ENCODE data around the gene GALNT10. TPM values are rescaled to one million over a fixed set of nuclear protein-coding genes. Genes with fewer than 3 reads are reported as not detected.
A peak's percentile ranks its signal among the peaks of the same experiment; 100 is the strongest.

GALNT10 gene
- total RNA-seq, 2 donors from 2014 or later, result 32.2 to 44.1 TPM

GRCh38 chr5:154276973-154277331 is 86.4 kb downstream of the GALNT10 start:
- Mint-ChIP-seq H3K4me1 (ENCODE audit: low read depth in 2 of 2) (peaks cover 50 to 52% of the 10 kb centered on the region in 2 donors), H3K4me3 (no peak overlapping the region), H3K27ac (peak overlapping the region in 1 of 2 donors; percentile 7), H3K36me3 (no peaks in the 10 kb centered on the region), H3K27me3 (no peaks in the 10 kb centered on the region), H3K9me3 (no peaks in the 10 kb centered on the region)
- ATAC-seq (no peak), DNase-seq (ENCODE audit: low spot score) (no peak)

GRCh38 chr5:154277499-154277898 is 87.0 kb downstream of the GALNT10 start:
- H3K36me3 Mint-ChIP-seq, result no peaks in the 10 kb centered on the region
- DNase-seq (ENCODE audit: low spot score), result no peak
- no peak for ATAC-seq
- H3K27me3 Mint-ChIP-seq, result no peaks in the 10 kb centered on the region
- no peak overlapping the region for H3K4me3 Mint-ChIP-seq
- peak overlapping the region in 1 of 2 donors; percentile 4 for H3K27ac Mint-ChIP-seq
- peaks cover 45 to 47% of the 10 kb centered on the region in 2 donors for H3K4me1 Mint-ChIP-seq (ENCODE audit: low read depth in 2 of 2)
- no peaks in the 10 kb centered on the region for H3K9me3 Mint-ChIP-seq

GRCh38 chr5:154278186-154278585 is 87.7 kb downstream of the GALNT10 start:
- Mint-ChIP-seq H3K27ac (peak overlapping the region in 1 of 2 donors; percentile 4), H3K4me3 (no peak overlapping the region), H3K9me3 (no peaks in the 10 kb centered on the region), H3K36me3 (no peaks in the 10 kb centered on the region), H3K4me1 (ENCODE audit: low read depth in 2 of 2) (peaks cover 38 to 44% of the 10 kb centered on the region in 2 donors), H3K27me3 (no peaks in the 10 kb centered on the region)
- DNase-seq (ENCODE audit: low spot score) (no peak), ATAC-seq (no peak)

- no peak overlapping the region for H3K4me3 Mint-ChIP-seq
Observed at GRCh38 chr5:154278908-154279307, 88.4 kb downstream of the GALNT10 start.

GRCh38 chr5:154284433-154284832 is 93.9 kb downstream of the GALNT10 start:
- H3K4me3 Mint-ChIP-seq, result no peak overlapping the region
- H3K27me3 Mint-ChIP-seq, result no peaks in the 10 kb centered on the region
- H3K9me3 Mint-ChIP-seq, result no peaks in the 10 kb centered on the region
- DNase-seq (ENCODE audit: low spot score) (no peak), ATAC-seq (no peak)
- no peak overlapping the region for H3K27ac Mint-ChIP-seq
- H3K4me1 Mint-ChIP-seq (ENCODE audit: low read depth in 2 of 2), result peaks cover 30 to 31% of the 10 kb centered on the region in 2 donors
- H3K36me3 Mint-ChIP-seq, result no peaks in the 10 kb centered on the region

More at GRCh38 chr5:154278908-154279307, 88.4 kb downstream of the GALNT10 start:
- Mint-ChIP-seq H3K4me1 (ENCODE audit: low read depth in 2 of 2) (peaks cover 32 to 38% of the 10 kb centered on the region in 2 donors), H3K27me3 (no peaks in the 10 kb centered on the region), H3K9me3 (no peaks in the 10 kb centered on the region), H3K27ac (no peak overlapping the region), H3K36me3 (no peaks in the 10 kb centered on the region)
- ATAC-seq (no peak), DNase-seq (ENCODE audit: low spot score) (no peak)

GRCh38 chr5:154285661-154286408 is 95.3 kb downstream of the GALNT10 start:
- no peaks in the 10 kb centered on the region for H3K9me3 Mint-ChIP-seq
- no peak overlapping the region for H3K27ac Mint-ChIP-seq
- H3K36me3 Mint-ChIP-seq, result no peaks in the 10 kb centered on the region
- no peak overlapping the region for H3K4me3 Mint-ChIP-seq
- H3K4me1 Mint-ChIP-seq (ENCODE audit: low read depth in 2 of 2), result peaks cover 30 to 31% of the 10 kb centered on the region in 2 donors
- DNase-seq (ENCODE audit: low spot score), result no peak
- ATAC-seq, result no peak
- no peaks in the 10 kb centered on the region for H3K27me3 Mint-ChIP-seq

- DNase-seq (ENCODE audit: low spot score), result no peak
- no peak for ATAC-seq
- no peaks in the 10 kb centered on the region for H3K9me3 Mint-ChIP-seq
- H3K4me1 Mint-ChIP-seq (ENCODE audit: low read depth in 2 of 2), result peaks cover 30 to 34% of the 10 kb centered on the region in 2 donors
- no peaks in the 10 kb centered on the region for H3K36me3 Mint-ChIP-seq
- no peak overlapping the region for H3K27ac Mint-ChIP-seq
- no peaks in the 10 kb centered on the region for H3K27me3 Mint-ChIP-seq
- no peak overlapping the region for H3K4me3 Mint-ChIP-seq
Observed at GRCh38 chr5:154286557-154286956, 96.0 kb downstream of the GALNT10 start.

GRCh38 chr5:154287136-154287535 is 96.6 kb downstream of the GALNT10 start:
- peaks cover 30 to 39% of the 10 kb centered on the region in 2 donors for H3K4me1 Mint-ChIP-seq (ENCODE audit: low read depth in 2 of 2)

GRCh38 chr5:154288145-154288544 is 97.6 kb downstream of the GALNT10 start:
- Mint-ChIP-seq H3K4me3 (no peak overlapping the region), H3K36me3 (no peaks in the 10 kb centered on the region), H3K4me1 (ENCODE audit: low read depth in 2 of 2) (peaks cover 30 to 35% of the 10 kb centered on the region in 2 donors), H3K27ac (peak overlapping the region in 1 of 2 donors; percentile 5), H3K9me3 (no peaks in the 10 kb centered on the region), H3K27me3 (no peaks in the 10 kb centered on the region)
- ATAC-seq, result no peak
- no peak for DNase-seq (ENCODE audit: low spot score)

More at GRCh38 chr5:154287136-154287535, 96.6 kb downstream of the GALNT10 start:
- H3K4me3 Mint-ChIP-seq, result no peak overlapping the region
- ATAC-seq, result no peak
- no peak for DNase-seq (ENCODE audit: low spot score)
- no peaks in the 10 kb centered on the region for H3K27me3 Mint-ChIP-seq
- no peaks in the 10 kb centered on the region for H3K36me3 Mint-ChIP-seq
- peak overlapping the region in 1 of 2 donors; percentile 5 for H3K27ac Mint-ChIP-seq
- H3K9me3 Mint-ChIP-seq, result no peaks in the 10 kb centered on the region

- ATAC-seq (no peak), DNase-seq (ENCODE audit: low spot score) (no peak)
- Mint-ChIP-seq H3K27ac (no peak overlapping the region), H3K9me3 (no peaks in the 10 kb centered on the region), H3K27me3 (no peaks in the 10 kb centered on the region), H3K4me1 (ENCODE audit: low read depth in 2 of 2) (peaks cover 22 to 29% of the 10 kb centered on the region in 2 donors), H3K36me3 (no peaks in the 10 kb centered on the region), H3K4me3 (no peak overlapping the region)
Observed at GRCh38 chr5:154291917-154292316, 101.4 kb downstream of the GALNT10 start.

- Mint-ChIP-seq H3K4me3 (no peak overlapping the region), H3K9me3 (no peaks in the 10 kb centered on the region), H3K36me3 (peaks cover 4% of the 10 kb centered on the region), H3K27ac (no peak overlapping the region), H3K27me3 (no peaks in the 10 kb centered on the region), H3K4me1 (ENCODE audit: low read depth in 2 of 2) (peaks cover 9 to 24% of the 10 kb centered on the region in 2 donors)
- DNase-seq (ENCODE audit: low spot score) (no peak), ATAC-seq (no peak)
Observed at GRCh38 chr5:154293219-154293618, 102.7 kb downstream of the GALNT10 start.

- peaks cover 8% of the 10 kb centered on the region for H3K36me3 Mint-ChIP-seq
Observed at GRCh38 chr5:154295551-154295950, 105.0 kb downstream of the GALNT10 start.

GRCh38 chr5:154296525-154297159 is 106.1 kb downstream of the GALNT10 start:
- peaks cover 10% of the 10 kb centered on the region for H3K36me3 Mint-ChIP-seq
- no peak for ATAC-seq
- H3K27me3 Mint-ChIP-seq, result no peaks in the 10 kb centered on the region
- no peak for DNase-seq (ENCODE audit: low spot score)
- H3K27ac Mint-ChIP-seq, result peak overlapping the region in 1 of 2 donors; percentile 49
- no peaks in the 10 kb centered on the region for H3K9me3 Mint-ChIP-seq
- H3K4me3 Mint-ChIP-seq, result no peak overlapping the region
- peaks cover 0 to 11% of the 10 kb centered on the region in 2 donors for H3K4me1 Mint-ChIP-seq (ENCODE audit: low read depth in 2 of 2)

More at GRCh38 chr5:154295551-154295950, 105.0 kb downstream of the GALNT10 start:
- H3K9me3 Mint-ChIP-seq, result no peaks in the 10 kb centered on the region
- no peak for ATAC-seq
- H3K27ac Mint-ChIP-seq, result no peak overlapping the region
- H3K4me3 Mint-ChIP-seq, result no peak overlapping the region
- H3K27me3 Mint-ChIP-seq, result no peaks in the 10 kb centered on the region
- DNase-seq (ENCODE audit: low spot score), result no peak
- peaks cover 0 to 16% of the 10 kb centered on the region in 2 donors for H3K4me1 Mint-ChIP-seq (ENCODE audit: low read depth in 2 of 2)

- no peaks in the 10 kb centered on the region for H3K27me3 Mint-ChIP-seq
- H3K9me3 Mint-ChIP-seq, result no peaks in the 10 kb centered on the region
- H3K4me1 Mint-ChIP-seq (ENCODE audit: low read depth in 2 of 2), result peaks cover 0 to 11% of the 10 kb centered on the region in 2 donors
- DNase-seq (ENCODE audit: low spot score) (no peak), ATAC-seq (no peak)
- no peak overlapping the region for H3K4me3 Mint-ChIP-seq
- H3K36me3 Mint-ChIP-seq, result peaks cover 13% of the 10 kb centered on the region
- H3K27ac Mint-ChIP-seq, result no peak overlapping the region
Observed at GRCh38 chr5:154298065-154298464, 107.5 kb downstream of the GALNT10 start.
